K562 (cell line): ENCODE results near the gene CNTD1. TPM values are rescaled to one million over a fixed set of nuclear protein-coding genes. Genes with fewer than 3 reads are reported as not detected.

Source experiments
- ADNP ChIP-seq: fragments of 200-800 bp; sonication (Bioruptor generic); IDR thresholded peaks from 2 replicates; pipeline ENCODE4 v1.6.1; 2016; ENCODE audit warnings: missing genetic modification characterization, missing compliant biosample characterization
- ARID1B ChIP-seq: fragments of 450-650 bp; IDR thresholded peaks from 2 replicates; pipeline ENCODE4 v1.6.1; 2016; ENCODE audit warnings: antibody characterized with exemption, mild to moderate bottlenecking, inconsistent platforms
- BRF1 ChIP-seq: IDR thresholded peaks from 3 replicates; pipeline ENCODE4 v1.6.1; 2011; ENCODE audit warnings: borderline replicate concordance, mild to moderate bottlenecking; ENCODE audit not compliant: insufficient read length; ENCODE audit errors: extremely low read depth
- CXXC5 ChIP-seq: fragments of 250-450 bp; sonication (Bioruptor Pico); IDR thresholded peaks from 2 replicates; pipeline ENCODE4 v1.8.0; 2022; ENCODE audit warnings: inconsistent platforms, mild to moderate bottlenecking, moderate library complexity
- DPF2 ChIP-seq: fragments of 450-650 bp; IDR thresholded peaks from 2 replicates; pipeline ENCODE4 v1.6.1; 2016
- FOXJ2 ChIP-seq: fragments of 200-800 bp; sonication (Bioruptor generic); IDR thresholded peaks from 2 replicates; pipeline ENCODE4 v1.6.1; 2016; ENCODE audit warnings: missing genetic modification characterization, missing compliant biosample characterization
- HMBOX1 ChIP-seq: sonication (generic); IDR thresholded peaks from 2 replicates; pipeline ENCODE4 v1.6.1; 2016
- MBD2 ChIP-seq: sonication (generic); IDR thresholded peaks from 2 replicates; pipeline ENCODE4 v1.6.1; 2016; ENCODE audit warnings: low read depth, borderline replicate concordance
- PHF21A ChIP-seq: fragments of 450-650 bp; IDR thresholded peaks from 2 replicates; pipeline ENCODE4 v1.6.1; 2017; ENCODE audit warnings: low read depth, borderline replicate concordance
- POLR2A ChIP-seq: fragments of 450-650 bp; conservative IDR thresholded peaks from 2 replicates; pipeline ENCODE4 v1.6.1; 2016
- PTTG1 ChIP-seq: fragments of 450-650 bp; IDR thresholded peaks from 2 replicates; pipeline ENCODE4 v1.6.1; 2016; ENCODE audit warnings: low read depth, mild to moderate bottlenecking, missing genetic modification characterization, missing compliant biosample characterization
- RCOR1 ChIP-seq, 2 experiments: IDR thresholded peaks; 2 replicates each; pipeline ENCODE4 v1.6.1; 2012; ENCODE audit warnings: low read depth in 2 of 2, low read length in 2 of 2, borderline replicate concordance in 1 of 2, improper control_type of control experiment in 1 of 2
- RNF2 ChIP-seq: sonication (generic); IDR thresholded peaks from 2 replicates; pipeline ENCODE4 v1.6.1; 2016
- SMAD1 ChIP-seq: fragments of 150-350 bp; IDR thresholded peaks from 2 replicates; pipeline ENCODE4 v1.6.1; 2014; ENCODE audit warnings: low read length, low read depth; ENCODE audit not compliant: partially characterized antibody
- SRF ChIP-seq, 2 experiments: fragments of 250-450, 450-650 bp in 1 of 2; sonication (Bioruptor Pico) in 1 of 2; sonication (generic) in 1 of 2; formaldehyde crosslinking; IDR thresholded peaks; 2 replicates each; pipeline versions ENCODE4 v1.5.0 to v1.5.1; 2020 to 2022; ENCODE audit warnings: mild to moderate bottlenecking in 1 of 2, missing genetic modification reagents in 1 of 2
- SRSF7 ChIP-seq: fragments of 200-400 bp; formaldehyde crosslinking; optimal IDR thresholded peaks from 2 replicates; pipeline ENCODE3; 2017; ENCODE audit warnings: mild to moderate bottlenecking, low read depth, low read length
- TEAD1 ChIP-seq, 2 experiments: fragments of 450-650 bp in 1 of 2; sonication (generic) in 1 of 2; formaldehyde crosslinking; IDR thresholded peaks; 2 replicates each; pipeline versions ENCODE4 v1.4.0 to v1.8.0; 2020 to 2022; ENCODE audit warnings: mild to moderate bottlenecking in 2 of 2, missing genetic modification reagents in 1 of 2
- ZBTB5 ChIP-seq: fragments of 450-650 bp; IDR thresholded peaks from 2 replicates; pipeline ENCODE4 v1.6.1; 2017; ENCODE audit warnings: antibody characterized with exemption
- ZNF589 ChIP-seq: fragments of 200-800 bp; sonication (Bioruptor generic); IDR thresholded peaks from 2 replicates; pipeline ENCODE4 v1.6.1; 2016; ENCODE audit warnings: low read depth, missing genetic modification characterization, missing compliant biosample characterization
- ZNF766 ChIP-seq: fragments of 200-800 bp; sonication (Bioruptor generic); conservative IDR thresholded peaks from 2 replicates; pipeline ENCODE4 v1.6.1; 2016; ENCODE audit warnings: missing genetic modification characterization, missing compliant biosample characterization
- ZSCAN32 ChIP-seq: fragments of 450-650 bp; formaldehyde crosslinking; IDR thresholded peaks from 2 replicates; pipeline ENCODE4 v1.4.0; 2020; ENCODE audit warnings: mild to moderate bottlenecking, moderate library complexity
- polyA plus RNA-seq, 8 experiments: library from polyadenylated mRNA; depleted of rRNA in 4 of 8; stranded (reverse) in 5 of 8; unstranded in 3 of 8; fragments of >200 nt; fragmentation: Nextera tagmentation in 2 of 8; fragmentation: Illumina TruSeq in 1 of 8; extraction: Ambion mirVana in 2 of 8; extraction: Trizol in 1 of 8; gene quantifications; 2 replicates each; pipeline versions ENCODE4 v1.2.1 to v1.2.3, GENCODE V29; 2011 to 2014; ENCODE audit warnings: inconsistent platforms in 1 of 8, missing spikeins in 1 of 8
- total RNA-seq, 7 experiments: library from RNA; depleted of rRNA in 6 of 7; stranded (reverse); fragments of >200 nt in 6 of 7; fragmentation: Illumina TruSeq in 2 of 7; extraction: Trizol in 2 of 7; gene quantifications; 2 replicates each; pipeline versions ENCODE4 v1.2.1 to v1.2.3, GENCODE V29; 2011 to 2021; ENCODE audit warnings: low replicate concordance in 1 of 7
- TF ChIP-seq, protein P1 (sequence below): fragments of 450-650 bp; formaldehyde crosslinking; IDR thresholded peaks from 2 replicates; pipeline ENCODE4 v1.4.0; 2020; ENCODE audit warnings: mild to moderate bottlenecking, mixed read lengths
- TF ChIP-seq, protein P2 (sequence below): fragments of 450-650 bp; formaldehyde crosslinking; IDR thresholded peaks from 2 replicates; pipeline ENCODE4 v1.4.0; 2022; ENCODE audit warnings: mild to moderate bottlenecking, moderate library complexity

Gene CNTD1
- total and polyA plus RNA-seq, 9 of the 15 experiments (the other 6 are each of a cell fraction or from before 2014, with no cell fraction given), result 0.12 to 0.86 (median 0.41) TPM; not detected in 1

GRCh38 chr17:42779936-42780850 is 18.5 kb upstream of the CNTD1 start, which contains the start of gene WNK4 (continued):
- TF ChIP-seq BRF1, result no peak
- peak; percentile 71; the same call in 1 of the 2 replicates for TF ChIP-seq MBD2
- no peak for TF ChIP-seq PTTG1 (tag)
- no peak for TF ChIP-seq SRSF7
- TF ChIP-seq SRF (CRISPR knock-in tag; IDR thresholded peaks at IDR 0.05), result peak in 1 of 2 experiments; percentile 40; a peak in 1 of 4 replicates
- peak; percentile 87 for TF ChIP-seq SMAD1
- TF ChIP-seq, protein P1, sequence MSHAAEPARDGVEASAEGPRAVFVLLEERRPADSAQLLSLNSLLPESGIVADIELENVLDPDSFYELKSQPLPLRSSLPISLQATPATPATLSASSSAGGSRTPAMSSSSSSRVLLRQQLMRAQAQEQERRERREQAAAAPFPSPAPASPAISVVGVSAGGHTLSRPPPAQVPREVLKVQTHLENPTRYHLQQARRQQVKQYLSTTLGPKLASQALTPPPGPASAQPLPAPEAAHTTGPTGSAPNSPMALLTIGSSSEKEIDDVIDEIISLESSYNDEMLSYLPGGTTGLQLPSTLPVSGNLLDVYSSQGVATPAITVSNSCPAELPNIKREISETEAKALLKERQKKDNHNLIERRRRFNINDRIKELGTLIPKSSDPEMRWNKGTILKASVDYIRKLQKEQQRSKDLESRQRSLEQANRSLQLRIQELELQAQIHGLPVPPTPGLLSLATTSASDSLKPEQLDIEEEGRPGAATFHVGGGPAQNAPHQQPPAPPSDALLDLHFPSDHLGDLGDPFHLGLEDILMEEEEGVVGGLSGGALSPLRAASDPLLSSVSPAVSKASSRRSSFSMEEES (CRISPR knock-in tag), result no peak
- TF ChIP-seq RCOR1 (IDR thresholded peaks at IDR 0.05; ENCODE audit: borderline replicate concordance in 1 of 2, low read depth in 2 of 2, low read length in 2 of 2), result peak; percentile 12 to 90; a peak in 3 of 4 replicates
- 0 out of 2 replicates have a peak, but pooled peaks have one; percentile 24 for TF ChIP-seq ZNF766 (CRISPR knock-in tag)
- peak; percentile 94 for TF ChIP-seq RNF2
- TF ChIP-seq ZBTB5, result peak; percentile 93
- TF ChIP-seq TEAD1 (CRISPR knock-in tag; IDR thresholded peaks at IDR 0.05), result peak in 1 of 2 experiments; percentile 59; a peak in 1 of 4 replicates
- TF ChIP-seq, protein P2, sequence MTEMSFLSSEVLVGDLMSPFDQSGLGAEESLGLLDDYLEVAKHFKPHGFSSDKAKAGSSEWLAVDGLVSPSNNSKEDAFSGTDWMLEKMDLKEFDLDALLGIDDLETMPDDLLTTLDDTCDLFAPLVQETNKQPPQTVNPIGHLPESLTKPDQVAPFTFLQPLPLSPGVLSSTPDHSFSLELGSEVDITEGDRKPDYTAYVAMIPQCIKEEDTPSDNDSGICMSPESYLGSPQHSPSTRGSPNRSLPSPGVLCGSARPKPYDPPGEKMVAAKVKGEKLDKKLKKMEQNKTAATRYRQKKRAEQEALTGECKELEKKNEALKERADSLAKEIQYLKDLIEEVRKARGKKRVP (CRISPR knock-in tag), result no peak
- no peak for TF ChIP-seq FOXJ2 (tag)
- TF ChIP-seq ARID1B, result peak; percentile 97
- peak; percentile 95 for TF ChIP-seq DPF2
- TF ChIP-seq ZSCAN32 (CRISPR knock-in tag), result 0 out of 2 replicates have a peak, but pooled peaks have one; percentile 17
- peak; percentile 63; the same call in 1 of the 2 replicates for TF ChIP-seq ZNF589 (CRISPR knock-in tag)
- TF ChIP-seq CXXC5 (CRISPR knock-in tag), result peak; percentile 80
- TF ChIP-seq HMBOX1, result peak; percentile 56; the same call in 1 of the 2 replicates
- TF ChIP-seq ADNP (tag), result no peak
- peak; percentile 93 for TF ChIP-seq PHF21A
- TF ChIP-seq POLR2A, result peak; percentile 81
